Stimulated activated CD8-positive, alpha-beta memory T cell treated with anti-CD3 and anti-CD28 coated beads, Interleukin-7, amount 100 ng/mL, for 4 hours (primary cell): ENCODE measurements around the gene GNA15.

Source experiments
- DNase-seq, 2 donors: peaks; one replicate each; pipeline ENCODE4 v3.0.0-alpha.2; 2020; ENCODE audit warnings: low read depth in 2 of 2

The GNA15 gene

GRCh38 chr19:3175781-3176714 lies 40.2 kb downstream of the GNA15 start:
- no peak for DNase-seq

GRCh38 chr19:3176715-3177501 lies 41.1 kb downstream of the GNA15 start:
- DNase-seq, result peak; percentile 59 to 68

GRCh38 chr19:3178377-3178972 lies 42.6 kb downstream of the GNA15 start, which contains the start of gene S1PR4:
TSS of gene S1PR4 (plus strand) at chr19:3178769. CDS start at chr19:3178793, 24 bp downstream.
- DNase-seq, result peak in 1 of 2 donors; percentile 51

GRCh38 chr19:3178973-3179738 lies 43.3 kb downstream of the GNA15 start:
- DNase-seq, result no peak

GRCh38 chr19:3179739-3180293 lies 44.0 kb downstream of the GNA15 start:
- peak in 1 of 2 donors; percentile 37 for DNase-seq

GRCh38 chr19:3183721-3184641 lies 48.1 kb downstream of the GNA15 start:
- no peak for DNase-seq

- DNase-seq, result peak in 1 of 2 donors; percentile 53
Measured at GRCh38 chr19:3184847-3185460, 49.1 kb downstream of the GNA15 start.

GRCh38 chr19:3185461-3186159 lies 49.8 kb downstream of the GNA15 start, which contains the start of gene NCLN:
TSS of gene NCLN (plus strand) at chr19:3185930. CDS start at chr19:3186031, 101 bp downstream.
- DNase-seq, result peak; percentile 87 to 93

- no peak for DNase-seq
Measured at GRCh38 chr19:3186160-3186688, 50.4 kb downstream of the GNA15 start.

- DNase-seq, result no peak
Measured at GRCh38 chr19:3186891-3187661, 51.2 kb downstream of the GNA15 start.

GRCh38 chr19:3187662-3188511 lies 52.1 kb downstream of the GNA15 start:
- DNase-seq, result no peak

GRCh38 chr19:3188627-3189596 lies 53.1 kb downstream of the GNA15 start:
- no peak for DNase-seq

GRCh38 chr19:3189702-3190469 lies 54.1 kb downstream of the GNA15 start:
- DNase-seq, result no peak

- no peak for DNase-seq
Measured at GRCh38 chr19:3190470-3190770, 54.6 kb downstream of the GNA15 start.
